Activated CD4-positive, alpha-beta T cell treated with anti-CD3 and anti-CD28 coated beads, Interleukin-2, Interleukin-6, amounts not matched to agents 100 ng/mL and 50 ng/mL, durations not matched to agents 16 hours and 8 hours (primary cell): ENCODE data around the gene TPSG1.
"Not testable (repeated sequence)": the region's sequence is repeated elsewhere in the genome, so short reads cannot be mapped to it uniquely, and the experiment has no call there.

Experiments
- DNase-seq: peaks from one replicate; pipeline ENCODE4 v3.0.0-alpha.2; 2020

TPSG1 gene

GRCh38 chr16:1213796-1214372, 11.2 kb downstream of the TPSG1 start:
- no peak for DNase-seq

GRCh38 chr16:1213231-1213630, 11.8 kb downstream of the TPSG1 start:
- DNase-seq = no peak

GRCh38 chr16:1212616-1213194, 12.4 kb downstream of the TPSG1 start:
- no peak for DNase-seq

GRCh38 chr16:1211451-1212268, 13.4 kb downstream of the TPSG1 start:
- no peak for DNase-seq

GRCh38 chr16:1210461-1210860, 14.6 kb downstream of the TPSG1 start:
- DNase-seq = no peak

GRCh38 chr16:1209081-1209480, 16.0 kb downstream of the TPSG1 start:
- DNase-seq = no peak

- peak; percentile 12 for DNase-seq
These were observed 16.7 kb downstream of the TPSG1 start for GRCh38 chr16:1208239-1208830.

- DNase-seq = no peak
These were observed 18.3 kb downstream of the TPSG1 start for GRCh38 chr16:1206786-1207185.

- no peak for DNase-seq
These were observed 18.7 kb downstream of the TPSG1 start for GRCh38 chr16:1206326-1206725.

- DNase-seq = no peak
These were observed 20.1 kb downstream of the TPSG1 start for GRCh38 chr16:1204933-1205332.

GRCh38 chr16:1202274-1202673, 22.8 kb downstream of the TPSG1 start:
- no peak for DNase-seq

- DNase-seq = no peak
These were observed 23.6 kb downstream of the TPSG1 start for GRCh38 chr16:1201444-1201843.

GRCh38 chr16:1200014-1200627, 24.9 kb downstream of the TPSG1 start:
- DNase-seq = no peak

GRCh38 chr16:1199347-1200013, 25.6 kb downstream of the TPSG1 start:
- no peak for DNase-seq

- not testable (repeated sequence) for DNase-seq
These were observed 26.3 kb downstream of the TPSG1 start for GRCh38 chr16:1198671-1199346.

- DNase-seq = no peak
These were observed 26.9 kb downstream of the TPSG1 start for GRCh38 chr16:1198194-1198593.

- DNase-seq = no peak
These were observed 27.7 kb downstream of the TPSG1 start for GRCh38 chr16:1197237-1197866.

- no peak for DNase-seq
These were observed 28.6 kb downstream of the TPSG1 start for GRCh38 chr16:1196494-1196893.

GRCh38 chr16:1195393-1195666, 29.7 kb downstream of the TPSG1 start:
- no peak for DNase-seq

GRCh38 chr16:1194665-1195392, 30.2 kb downstream of the TPSG1 start:
- DNase-seq = no peak
